ENCODE results near the gene SIGLEC5. TPM values are rescaled to one million over a fixed set of nuclear protein-coding genes. Genes with fewer than 3 reads are reported as not detected.

The SIGLEC5 gene
- total and polyA plus RNA-seq, 10 donors, result 5.9 to 12.9 (median 9.8) TPM; not detected in 5

DNA sequence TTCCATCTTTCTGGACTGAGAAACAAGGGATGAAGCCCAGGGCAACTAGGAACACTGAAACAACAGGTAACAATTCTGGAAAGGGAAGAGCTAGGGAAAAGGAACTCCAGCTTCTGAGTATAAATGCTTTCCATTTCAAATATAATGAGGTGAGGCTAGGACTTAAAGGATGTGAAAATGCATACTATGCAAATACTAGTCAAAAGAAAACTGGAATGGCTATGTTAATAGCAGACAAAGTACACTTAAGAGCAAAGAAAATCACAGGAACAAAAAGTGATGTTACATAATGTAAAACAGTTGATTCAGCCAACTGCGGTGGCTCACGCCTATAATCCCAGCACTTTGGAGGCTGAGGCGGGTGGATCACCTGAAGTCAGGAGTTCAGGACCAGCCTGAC is 10.2 kb upstream of the SIGLEC5 start:
- peaks cover 0 to 90% (median 16%) of the 10 kb centered on the region in 6 donors for H3K4me1 ChIP-seq
- peak overlapping the region in 1 of 8 donors; percentile 21 for H3K27ac ChIP-seq
- H3K4me3 ChIP-seq, result no peak overlapping the region
- 71 to 90% (median 86%) methylated on average over 3 of the region's 3 CpGs for WGBS, 5 donors
- no peak for DNase-seq
- H3K27me3 ChIP-seq (replicated peaks in 1 of 7), result peaks cover 0 to 4% (median 0%) of the 10 kb centered on the region in 7 donors
- peaks cover 0 to 67% (median 4%) of the 10 kb centered on the region in 6 donors for H3K36me3 ChIP-seq
- H3K9me3 ChIP-seq, result peaks cover 0 to 7% (median 0%) of the 10 kb centered on the region in 8 donors
- TF ChIP-seq, protein P1, sequence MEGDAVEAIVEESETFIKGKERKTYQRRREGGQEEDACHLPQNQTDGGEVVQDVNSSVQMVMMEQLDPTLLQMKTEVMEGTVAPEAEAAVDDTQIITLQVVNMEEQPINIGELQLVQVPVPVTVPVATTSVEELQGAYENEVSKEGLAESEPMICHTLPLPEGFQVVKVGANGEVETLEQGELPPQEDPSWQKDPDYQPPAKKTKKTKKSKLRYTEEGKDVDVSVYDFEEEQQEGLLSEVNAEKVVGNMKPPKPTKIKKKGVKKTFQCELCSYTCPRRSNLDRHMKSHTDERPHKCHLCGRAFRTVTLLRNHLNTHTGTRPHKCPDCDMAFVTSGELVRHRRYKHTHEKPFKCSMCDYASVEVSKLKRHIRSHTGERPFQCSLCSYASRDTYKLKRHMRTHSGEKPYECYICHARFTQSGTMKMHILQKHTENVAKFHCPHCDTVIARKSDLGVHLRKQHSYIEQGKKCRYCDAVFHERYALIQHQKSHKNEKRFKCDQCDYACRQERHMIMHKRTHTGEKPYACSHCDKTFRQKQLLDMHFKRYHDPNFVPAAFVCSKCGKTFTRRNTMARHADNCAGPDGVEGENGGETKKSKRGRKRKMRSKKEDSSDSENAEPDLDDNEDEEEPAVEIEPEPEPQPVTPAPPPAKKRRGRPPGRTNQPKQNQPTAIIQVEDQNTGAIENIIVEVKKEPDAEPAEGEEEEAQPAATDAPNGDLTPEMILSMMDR (IDR thresholded peaks at IDR 0.05 in 8 of 11, conservative IDR thresholded peaks at IDR 0.05 in 3 of 11), result no peak
- TF ChIP-seq POLR2AphosphoS5 (IDR thresholded peaks at IDR 0.05) (no peak), POLR2A (IDR thresholded peaks at IDR 0.05) (no peak)
- intact Hi-C loops (cut with DNase I; ENCODE audit: low total_unique reads), result no loop called here

DNA sequence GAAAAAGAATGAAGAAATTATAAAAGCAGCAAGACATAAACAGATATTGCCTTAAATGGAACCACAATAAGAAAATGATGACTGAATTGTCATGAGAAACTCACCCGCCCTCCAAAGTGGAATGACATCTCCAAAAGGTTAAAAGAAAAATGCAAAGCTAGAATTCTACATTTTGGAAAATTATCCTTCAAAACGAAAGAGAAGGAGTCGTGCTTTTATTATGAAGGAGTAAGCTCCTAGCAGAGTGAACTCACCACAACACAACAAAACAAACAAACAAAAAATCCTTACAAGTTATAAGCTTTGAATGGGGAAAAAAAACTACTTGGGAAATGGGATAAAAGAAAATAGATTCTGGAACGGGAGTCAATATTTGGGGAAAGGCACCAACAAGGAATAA is 9.7 kb upstream of the SIGLEC5 start:
- no peak overlapping the region for H3K4me3 ChIP-seq
- TF ChIP-seq POLR2AphosphoS5 (IDR thresholded peaks at IDR 0.05), result no peak
- TF ChIP-seq, protein P1 (IDR thresholded peaks at IDR 0.05 in 8 of 11, conservative IDR thresholded peaks at IDR 0.05 in 3 of 11), result no peak
- no peak for TF ChIP-seq POLR2A (IDR thresholded peaks at IDR 0.05)
- intact Hi-C loops (cut with DNase I; ENCODE audit: low total_unique reads), result no loop called here
- peak overlapping the region in 1 of 8 donors; percentile 21 for H3K27ac ChIP-seq
- H3K4me1 ChIP-seq, result peaks cover 0 to 91% (median 18%) of the 10 kb centered on the region in 6 donors
- DNase-seq, result no peak
- WGBS, 5 donors, result 76 to 90% (median 84%) methylated on average over 4 of the region's 4 CpGs
- H3K9me3 ChIP-seq, result peaks cover 0 to 7% (median 0%) of the 10 kb centered on the region in 8 donors
- peaks cover 0 to 4% (median 0%) of the 10 kb centered on the region in 7 donors for H3K27me3 ChIP-seq (replicated peaks in 1 of 7)
- H3K36me3 ChIP-seq, result peaks cover 0 to 65% (median 4%) of the 10 kb centered on the region in 6 donors

DNA sequence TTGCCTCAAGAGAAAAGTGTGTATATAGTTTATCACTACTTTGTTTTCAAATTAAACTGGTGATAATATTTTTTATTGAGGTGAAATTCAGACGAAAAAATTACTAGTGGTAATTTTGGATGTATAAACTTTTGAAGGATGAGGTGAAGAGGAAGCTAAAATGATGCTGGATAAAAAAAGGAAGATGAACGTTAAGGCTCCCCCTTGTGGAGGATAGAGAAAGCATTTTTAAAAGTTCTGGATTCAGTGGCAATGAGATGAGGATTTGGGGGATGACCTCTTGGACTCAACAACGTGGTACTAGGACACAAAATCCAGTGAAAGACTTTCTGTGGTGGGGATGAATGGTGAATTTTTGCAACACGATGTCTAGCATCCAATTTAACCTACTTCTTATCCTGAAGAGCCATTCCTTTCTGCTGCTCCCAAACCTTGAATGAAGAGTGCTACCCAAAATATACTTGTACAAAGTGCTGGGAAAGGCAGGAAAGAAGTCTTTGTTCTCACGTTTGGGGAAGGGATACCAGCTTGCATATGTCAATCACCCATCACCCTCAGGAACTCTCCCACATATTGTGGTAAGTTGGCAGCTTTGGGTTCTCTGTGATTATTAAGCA is 7.3 kb upstream of the SIGLEC5 start:
- Histone ChIP-seq H3K27ac (peak overlapping the region in 3 of 8 donors; percentile 26 to 78 (median 68)), H3K36me3 (peaks cover 0 to 41% (median 0%) of the 10 kb centered on the region in 6 donors), H3K9me3 (peaks cover 0 to 7% (median 0%) of the 10 kb centered on the region in 8 donors), H3K4me1 (peaks cover 0 to 75% (median 12%) of the 10 kb centered on the region in 6 donors), H3K4me3 (no peak overlapping the region), H3K27me3 (replicated peaks in 1 of 7) (peaks cover 0 to 4% (median 0%) of the 10 kb centered on the region in 7 donors)
- no peak for DNase-seq
- WGBS, 5 donors, result 13 to 18% (median 16%) methylated on average over 5 of the region's 5 CpGs
- TF ChIP-seq POLR2A (IDR thresholded peaks at IDR 0.05), result no peak
- no peak for TF ChIP-seq POLR2AphosphoS5 (IDR thresholded peaks at IDR 0.05)
- TF ChIP-seq, protein P1 (IDR thresholded peaks at IDR 0.05 in 8 of 11, conservative IDR thresholded peaks at IDR 0.05 in 3 of 11), result peak in 7 of 11 experiments; percentile 26 to 82 (median 40)
- intact Hi-C loops (cut with DNase I; ENCODE audit: low total_unique reads), result no loop called here

DNA sequence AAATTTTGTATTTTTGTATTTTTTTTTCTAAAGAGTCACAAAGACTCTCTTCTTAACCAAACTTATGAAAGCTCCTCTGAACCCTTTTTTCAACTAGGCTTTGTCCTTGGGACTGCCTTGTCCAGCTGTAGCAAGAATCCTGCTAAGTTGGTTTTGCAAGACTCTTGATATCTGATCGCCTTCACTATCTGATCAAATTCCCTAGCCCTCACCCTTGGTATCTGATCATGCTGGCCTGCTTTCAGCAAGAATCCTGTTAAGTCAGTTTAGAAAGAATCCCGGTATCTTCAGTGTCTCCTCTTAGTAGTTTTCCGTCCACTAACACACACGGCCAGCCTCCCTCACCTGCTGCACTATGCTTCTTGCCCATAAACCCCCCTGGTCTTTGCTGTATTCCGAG is 1.9 kb upstream of the SIGLEC5 start:
- intact Hi-C loops (cut with DNase I; ENCODE audit: low total_unique reads), result no loop called here
- peak overlapping the region in 1 of 8 donors; percentile 2 for H3K27ac ChIP-seq

More for the DNA sequence above, 1.9 kb upstream of the SIGLEC5 start:
- H3K4me3 ChIP-seq, result no peak overlapping the region
- WGBS, 5 donors, result 76 to 93% (median 84%) methylated on average over 5 of the region's 5 CpGs
- TF ChIP-seq POLR2A (IDR thresholded peaks at IDR 0.05), result no peak
- TF ChIP-seq, protein P1 (IDR thresholded peaks at IDR 0.05 in 8 of 11, conservative IDR thresholded peaks at IDR 0.05 in 3 of 11), result no peak
- TF ChIP-seq POLR2AphosphoS5 (IDR thresholded peaks at IDR 0.05), result no peak
- peaks cover 0 to 62% (median 11%) of the 10 kb centered on the region in 6 donors for H3K4me1 ChIP-seq
- no peak for DNase-seq
- peaks cover 0 to 6% (median 0%) of the 10 kb centered on the region in 8 donors for H3K9me3 ChIP-seq
- H3K27me3 ChIP-seq (replicated peaks in 1 of 7), result peaks cover 0 to 7% (median 0%) of the 10 kb centered on the region in 7 donors
- peaks cover 0 to 18% (median 3%) of the 10 kb centered on the region in 6 donors for H3K36me3 ChIP-seq

Data from spleen (tissue), 11 donors.